Memory B cell (primary cell): ENCODE measurements around the gene SHPK.
"Not testable (repeated sequence)": the region's sequence is repeated elsewhere in the genome, so short reads cannot be mapped to it uniquely, and the experiment has no call there.

Experiments used
- ATAC-seq: fragments of 150-1000 bp; cut with Tn5 transposase; 2 replicates; pipeline ENCODE4 v1.10.0; 2021; ENCODE audit warnings: low read depth, mild to moderate bottlenecking, moderate library complexity
- DNase-seq, 2 donors: peaks; one replicate each; pipeline ENCODE4 v3.0.0; 2022; ENCODE audit warnings: low spot score in 2 of 2
- H3K27ac Mint-ChIP-seq: one replicate; pipeline ENCODE4 v1.8.0; 2022; ENCODE audit warnings: mild to moderate bottlenecking, moderate library complexity, mixed read lengths
- H3K27me3 Mint-ChIP-seq: one replicate; pipeline ENCODE4 v1.8.0; 2022; ENCODE audit warnings: mixed read lengths
- H3K36me3 Mint-ChIP-seq: one replicate; pipeline ENCODE4 v1.8.0; 2022; ENCODE audit warnings: mild to moderate bottlenecking, mixed read lengths
- H3K4me1 Mint-ChIP-seq: one replicate; pipeline ENCODE4 v1.8.0; 2022; ENCODE audit warnings: mixed read lengths
- H3K4me3 Mint-ChIP-seq: one replicate; pipeline ENCODE4 v1.8.0; 2022; ENCODE audit warnings: mild to moderate bottlenecking, moderate library complexity, mixed read lengths
- H3K9me3 Mint-ChIP-seq: one replicate; pipeline ENCODE4 v1.8.0; 2022; ENCODE audit warnings: mixed read lengths

Gene SHPK

GRCh38 chr17:3573246-3574100, 62.6 kb downstream of the SHPK start:
- Mint-ChIP-seq H3K36me3 (peaks cover 6% of the 10 kb centered on the region), H3K27ac (no peak overlapping the region), H3K27me3 (no peaks in the 10 kb centered on the region), H3K9me3 (no peaks in the 10 kb centered on the region), H3K4me3 (no peak overlapping the region), H3K4me1 (no peaks in the 10 kb centered on the region)
- no peak for ATAC-seq
- no peak for DNase-seq

- Mint-ChIP-seq H3K9me3 (no peaks in the 10 kb centered on the region), H3K27ac (no peak overlapping the region), H3K27me3 (no peaks in the 10 kb centered on the region)
Measured at GRCh38 chr17:3572231-3572630, 63.8 kb downstream of the SHPK start.

GRCh38 chr17:3571043-3571900, 64.8 kb downstream of the SHPK start:
- H3K27me3 Mint-ChIP-seq, result no peaks in the 10 kb centered on the region
- no peaks in the 10 kb centered on the region for H3K4me1 Mint-ChIP-seq
- no peak overlapping the region for H3K4me3 Mint-ChIP-seq
- no peaks in the 10 kb centered on the region for H3K9me3 Mint-ChIP-seq
- peak overlapping the region; percentile 29 for H3K27ac Mint-ChIP-seq
- H3K36me3 Mint-ChIP-seq, result peaks cover 6% of the 10 kb centered on the region
- ATAC-seq (peak; percentile 93), DNase-seq (peak in 1 of 2 donors; percentile 33)

More at GRCh38 chr17:3572231-3572630, 63.8 kb downstream of the SHPK start:
- DNase-seq (no peak), ATAC-seq (no peak)
- no peaks in the 10 kb centered on the region for H3K4me1 Mint-ChIP-seq
- H3K36me3 Mint-ChIP-seq, result peaks cover 8% of the 10 kb centered on the region
- no peak overlapping the region for H3K4me3 Mint-ChIP-seq

- Mint-ChIP-seq H3K4me1 (peaks cover 2% of the 10 kb centered on the region), H3K4me3 (no peak overlapping the region), H3K27ac (no peak overlapping the region), H3K27me3 (no peaks in the 10 kb centered on the region), H3K9me3 (no peaks in the 10 kb centered on the region), H3K36me3 (peaks cover 6% of the 10 kb centered on the region)
- ATAC-seq, result no peak
- DNase-seq, result no peak
Measured at GRCh38 chr17:3569534-3570137, 66.4 kb downstream of the SHPK start.

- H3K27me3 Mint-ChIP-seq, result no peaks in the 10 kb centered on the region
- peaks cover 5% of the 10 kb centered on the region for H3K4me1 Mint-ChIP-seq
- no peak for ATAC-seq
- H3K9me3 Mint-ChIP-seq, result no peaks in the 10 kb centered on the region
- H3K4me3 Mint-ChIP-seq, result no peak overlapping the region
- H3K27ac Mint-ChIP-seq, result no peak overlapping the region
- H3K36me3 Mint-ChIP-seq, result peaks cover 6% of the 10 kb centered on the region
- DNase-seq, result no peak
Measured at GRCh38 chr17:3566551-3566950, 69.5 kb downstream of the SHPK start.

- H3K27me3 Mint-ChIP-seq, result no peaks in the 10 kb centered on the region
- peaks cover 5% of the 10 kb centered on the region for H3K4me1 Mint-ChIP-seq
- H3K27ac Mint-ChIP-seq, result no peak overlapping the region
- DNase-seq (no peak), ATAC-seq (no peak)
- H3K36me3 Mint-ChIP-seq, result peaks cover 6% of the 10 kb centered on the region
- H3K4me3 Mint-ChIP-seq, result no peak overlapping the region
- no peaks in the 10 kb centered on the region for H3K9me3 Mint-ChIP-seq
Measured at GRCh38 chr17:3565143-3565542, 70.9 kb downstream of the SHPK start.

- H3K36me3 Mint-ChIP-seq, H3K4me3 Mint-ChIP-seq, H3K9me3 Mint-ChIP-seq: not testable (repeated sequence)
Measured at GRCh38 chr17:3564241-3564640, 71.8 kb downstream of the SHPK start.

GRCh38 chr17:3559270-3559645, 76.8 kb downstream of the SHPK start:
- Mint-ChIP-seq H3K9me3 (no peaks in the 10 kb centered on the region), H3K36me3 (no peaks in the 10 kb centered on the region), H3K4me3 (peak overlapping the region; percentile 25), H3K27ac (peak overlapping the region; percentile 97), H3K4me1 (peaks cover 34% of the 10 kb centered on the region), H3K27me3 (no peaks in the 10 kb centered on the region)
- no peak for DNase-seq
- ATAC-seq, result no peak

More at GRCh38 chr17:3564241-3564640, 71.8 kb downstream of the SHPK start:
- DNase-seq, H3K27me3 Mint-ChIP-seq, H3K27ac Mint-ChIP-seq, ATAC-seq, H3K4me1 Mint-ChIP-seq: not testable (repeated sequence)

GRCh38 chr17:3558603-3559269, 77.3 kb downstream of the SHPK start:
- Mint-ChIP-seq H3K27ac (peak overlapping the region; percentile 97), H3K4me1 (peaks cover 34% of the 10 kb centered on the region)

More at GRCh38 chr17:3558603-3559269, 77.3 kb downstream of the SHPK start:
- Mint-ChIP-seq H3K27me3 (no peaks in the 10 kb centered on the region), H3K4me3 (peak overlapping the region; percentile 70), H3K9me3 (no peaks in the 10 kb centered on the region), H3K36me3 (no peaks in the 10 kb centered on the region)
- peak; percentile 78 for ATAC-seq
- peak; percentile 80 to 89 for DNase-seq
